NK-92 (cell line): Measurements from ENCODE around the gene DNMBP.

Source experiments
- DNase-seq: peaks from one replicate; lab custom pipeline; 2025; ENCODE audit not compliant: unreplicated experiment; lab: John Stamatoyannopoulos, UW

The DNMBP gene

GRCh38 chr10:99835947-99836346 is 173.8 kb downstream of the DNMBP start:
- no peak for DNase-seq

GRCh38 chr10:99834410-99834809 is 175.3 kb downstream of the DNMBP start:
- no peak for DNase-seq

GRCh38 chr10:99832439-99832838 is 177.3 kb downstream of the DNMBP start:
- no peak for DNase-seq

- no peak for DNase-seq
Observed at GRCh38 chr10:99828464-99828863, 181.3 kb downstream of the DNMBP start.

DNA sequence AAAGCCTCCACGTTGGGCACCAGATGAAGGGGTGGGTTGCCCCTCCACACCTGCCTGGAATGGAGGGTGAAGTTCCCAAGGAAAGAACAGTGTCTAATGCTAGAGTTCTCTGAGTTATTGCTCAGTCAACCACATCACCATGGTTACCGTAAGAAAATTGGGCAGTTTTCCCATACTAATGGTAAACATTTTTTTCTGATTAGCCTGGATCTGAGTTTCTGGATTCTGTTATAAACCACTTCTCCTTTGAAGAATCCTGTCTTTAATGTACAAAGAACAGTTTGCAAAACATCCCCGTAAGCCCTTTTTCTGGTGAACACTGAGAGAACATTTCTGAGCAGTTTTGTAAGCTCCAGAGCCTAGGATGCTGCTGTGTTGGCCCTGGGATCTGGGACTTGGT is 181.8 kb downstream of the DNMBP start:
- no peak for DNase-seq
